ENCODE data around the gene JPH3.

JPH3 gene

DNA sequence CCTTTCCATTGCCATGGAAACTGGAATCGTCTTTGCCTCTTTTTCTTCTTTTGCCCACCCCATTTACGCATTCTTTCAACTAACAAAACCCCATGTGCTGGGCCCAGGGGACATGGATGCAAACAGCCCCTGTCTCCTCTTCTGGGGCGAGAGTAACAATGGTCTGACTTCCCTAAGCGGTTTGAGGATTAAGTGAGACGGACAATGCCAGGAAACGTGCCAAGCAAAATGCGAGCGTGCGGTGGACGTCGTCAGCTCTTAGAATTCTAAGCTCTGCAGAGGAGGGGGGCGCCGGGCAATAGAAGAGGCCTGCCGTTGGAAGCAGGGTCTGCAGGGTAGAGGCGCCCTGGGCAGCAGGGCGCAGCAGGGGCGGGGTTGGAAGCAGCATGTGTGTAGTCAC is 42.4 kb upstream of the JPH3 start:
- in situ Hi-C loops (cut with MboI; ENCODE audit: low pct_unique_long_range_greater_than_20kb, low sequenced_read_pairs, unreplicated experiment), result no loop called here
- TF ChIP-seq, protein P1, sequence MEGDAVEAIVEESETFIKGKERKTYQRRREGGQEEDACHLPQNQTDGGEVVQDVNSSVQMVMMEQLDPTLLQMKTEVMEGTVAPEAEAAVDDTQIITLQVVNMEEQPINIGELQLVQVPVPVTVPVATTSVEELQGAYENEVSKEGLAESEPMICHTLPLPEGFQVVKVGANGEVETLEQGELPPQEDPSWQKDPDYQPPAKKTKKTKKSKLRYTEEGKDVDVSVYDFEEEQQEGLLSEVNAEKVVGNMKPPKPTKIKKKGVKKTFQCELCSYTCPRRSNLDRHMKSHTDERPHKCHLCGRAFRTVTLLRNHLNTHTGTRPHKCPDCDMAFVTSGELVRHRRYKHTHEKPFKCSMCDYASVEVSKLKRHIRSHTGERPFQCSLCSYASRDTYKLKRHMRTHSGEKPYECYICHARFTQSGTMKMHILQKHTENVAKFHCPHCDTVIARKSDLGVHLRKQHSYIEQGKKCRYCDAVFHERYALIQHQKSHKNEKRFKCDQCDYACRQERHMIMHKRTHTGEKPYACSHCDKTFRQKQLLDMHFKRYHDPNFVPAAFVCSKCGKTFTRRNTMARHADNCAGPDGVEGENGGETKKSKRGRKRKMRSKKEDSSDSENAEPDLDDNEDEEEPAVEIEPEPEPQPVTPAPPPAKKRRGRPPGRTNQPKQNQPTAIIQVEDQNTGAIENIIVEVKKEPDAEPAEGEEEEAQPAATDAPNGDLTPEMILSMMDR (IDR thresholded peaks at IDR 0.05; ENCODE audit: extremely low read depth, insufficient read depth, missing control alignments), result no peak
- no peak for DNase-seq (ENCODE audit: low spot score)

DNA sequence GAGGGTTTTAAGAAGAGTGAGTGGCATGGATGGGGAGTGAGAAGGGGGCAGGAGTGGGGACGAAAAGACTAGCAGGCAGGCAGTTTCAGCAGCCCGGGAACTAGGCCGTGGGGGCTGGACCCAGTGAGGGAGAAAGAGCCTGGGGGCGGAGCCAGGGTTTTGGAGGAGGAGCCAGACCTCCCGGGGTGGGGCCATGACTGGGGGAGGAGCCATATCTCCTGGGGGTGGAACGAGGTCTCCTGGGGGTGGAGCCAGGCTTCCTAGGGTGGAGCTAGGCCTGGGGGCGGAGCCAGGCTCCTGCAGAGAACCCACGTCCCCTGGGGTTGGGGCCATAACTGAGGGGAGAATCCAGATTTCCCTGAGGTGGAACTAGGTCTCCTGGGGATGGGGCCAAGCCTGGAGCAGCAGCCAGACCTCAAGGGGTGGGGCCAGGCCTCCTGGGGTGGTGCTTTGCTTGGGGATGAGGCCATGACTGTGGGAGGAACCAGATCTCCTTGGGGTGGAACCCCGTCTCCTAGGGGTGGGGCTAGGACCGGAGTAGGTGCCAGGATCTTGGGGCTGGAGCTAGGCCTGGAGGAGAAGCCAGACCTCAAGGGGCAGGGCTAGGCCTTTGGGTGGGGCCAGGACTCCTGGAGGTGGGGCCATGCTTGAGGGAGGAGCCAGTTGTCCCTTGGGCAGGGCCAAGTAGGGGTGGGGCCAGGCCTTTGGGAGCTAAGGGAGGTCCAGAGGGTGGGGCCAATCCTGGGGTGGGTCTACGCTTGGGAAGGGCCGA is 41.7 kb upstream of the JPH3 start:
- in situ Hi-C loops (cut with MboI; ENCODE audit: low pct_unique_long_range_greater_than_20kb, low sequenced_read_pairs, unreplicated experiment), result no loop called here
- TF ChIP-seq, protein P1 (IDR thresholded peaks at IDR 0.05; ENCODE audit: extremely low read depth, insufficient read depth, missing control alignments), result no peak
- peak; percentile 48 for DNase-seq (ENCODE audit: low spot score)

DNA sequence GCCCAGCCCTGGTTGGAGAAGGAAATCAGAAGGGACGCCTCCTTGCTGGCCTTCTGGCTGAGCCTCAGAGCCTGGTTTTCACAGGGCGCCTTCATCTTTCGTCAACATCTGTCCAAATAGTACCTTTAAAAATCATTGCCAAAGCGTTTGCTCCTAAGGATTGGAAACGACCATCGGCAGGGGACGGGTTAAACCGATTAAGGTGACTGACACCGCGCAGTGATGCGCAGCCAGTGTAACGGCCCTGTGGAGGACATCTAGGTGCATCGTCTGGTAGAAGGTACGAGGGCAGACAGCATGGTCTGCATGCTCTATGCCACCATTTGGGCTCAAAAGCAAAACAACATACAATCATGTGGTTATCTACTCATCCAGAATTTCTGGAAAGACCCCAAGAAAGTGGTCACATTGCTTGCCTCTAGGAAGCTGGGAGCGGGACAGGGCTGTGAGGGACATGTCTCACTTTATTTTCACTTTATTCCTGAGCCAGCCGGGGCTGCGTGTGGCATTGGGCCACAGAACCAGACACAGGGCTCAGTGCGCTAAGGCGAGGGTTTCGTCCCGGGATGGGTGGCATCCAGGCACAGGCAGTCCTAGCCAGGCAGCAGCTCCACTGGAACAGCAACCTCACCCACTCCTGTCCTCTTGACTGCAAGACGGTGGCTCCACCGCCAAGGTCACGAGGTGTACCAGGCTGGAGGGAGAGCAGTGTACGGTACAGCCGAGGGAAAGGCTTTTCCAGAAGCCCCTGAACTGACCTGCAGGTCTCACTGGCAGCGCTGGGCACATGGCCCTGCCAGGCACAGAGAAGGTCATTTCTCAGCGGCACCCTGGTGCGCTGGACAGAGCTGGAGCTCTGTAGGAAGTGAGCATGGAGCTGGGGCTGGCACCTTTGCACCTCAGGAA is 40.9 kb upstream of the JPH3 start:
- no peak for DNase-seq (ENCODE audit: low spot score)
- in situ Hi-C loops (cut with MboI; ENCODE audit: low pct_unique_long_range_greater_than_20kb, low sequenced_read_pairs, unreplicated experiment), result no loop called here
- TF ChIP-seq, protein P1 (IDR thresholded peaks at IDR 0.05; ENCODE audit: extremely low read depth, insufficient read depth, missing control alignments), result no peak

DNA sequence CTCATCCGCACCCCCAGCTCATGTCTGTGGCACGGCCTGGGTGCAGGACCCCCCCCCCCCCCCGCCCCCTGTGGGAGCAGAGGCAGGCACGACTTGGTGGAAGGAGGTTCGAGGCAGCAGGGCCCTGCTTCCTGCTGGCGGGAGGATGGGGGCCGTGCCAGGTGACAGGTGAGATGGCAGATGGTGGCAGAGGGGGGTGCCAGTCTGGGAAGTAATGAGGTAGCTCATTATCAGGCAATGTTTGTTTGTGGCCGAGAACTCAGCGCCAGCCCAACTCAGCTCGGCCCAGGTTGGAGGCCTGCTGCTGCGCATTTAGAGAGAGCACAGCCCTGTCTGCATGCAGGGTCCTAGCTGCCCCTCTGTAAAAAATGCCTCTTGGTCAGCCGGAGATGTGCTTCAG is 40.1 kb upstream of the JPH3 start:
- in situ Hi-C loops (cut with MboI; ENCODE audit: low pct_unique_long_range_greater_than_20kb, low sequenced_read_pairs, unreplicated experiment), result no loop called here
- DNase-seq (ENCODE audit: low spot score), result no peak
- TF ChIP-seq, protein P1 (IDR thresholded peaks at IDR 0.05; ENCODE audit: extremely low read depth, insufficient read depth, missing control alignments), result no peak

DNA sequence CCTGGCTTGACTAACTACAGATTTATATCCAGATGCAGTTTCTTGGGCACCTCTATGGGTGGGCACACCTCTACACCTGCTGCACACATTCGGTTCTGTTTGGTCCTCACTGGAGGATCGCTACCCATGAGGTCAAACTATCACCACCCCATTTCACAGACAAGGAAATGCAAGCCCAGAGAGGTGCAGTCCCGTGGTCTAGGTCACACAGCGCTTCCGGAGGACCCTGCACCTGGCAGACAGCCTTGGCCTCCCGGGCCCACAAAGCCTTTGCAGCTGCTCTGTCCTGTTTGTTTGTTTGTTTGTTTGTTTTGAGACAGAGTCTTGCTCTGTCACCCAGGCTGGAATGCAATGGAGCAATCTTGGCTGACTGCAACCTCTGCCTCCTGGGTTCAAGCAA is 39.3 kb upstream of the JPH3 start:
- TF ChIP-seq, protein P1 (IDR thresholded peaks at IDR 0.05; ENCODE audit: extremely low read depth, insufficient read depth, missing control alignments), result no peak

DNA sequence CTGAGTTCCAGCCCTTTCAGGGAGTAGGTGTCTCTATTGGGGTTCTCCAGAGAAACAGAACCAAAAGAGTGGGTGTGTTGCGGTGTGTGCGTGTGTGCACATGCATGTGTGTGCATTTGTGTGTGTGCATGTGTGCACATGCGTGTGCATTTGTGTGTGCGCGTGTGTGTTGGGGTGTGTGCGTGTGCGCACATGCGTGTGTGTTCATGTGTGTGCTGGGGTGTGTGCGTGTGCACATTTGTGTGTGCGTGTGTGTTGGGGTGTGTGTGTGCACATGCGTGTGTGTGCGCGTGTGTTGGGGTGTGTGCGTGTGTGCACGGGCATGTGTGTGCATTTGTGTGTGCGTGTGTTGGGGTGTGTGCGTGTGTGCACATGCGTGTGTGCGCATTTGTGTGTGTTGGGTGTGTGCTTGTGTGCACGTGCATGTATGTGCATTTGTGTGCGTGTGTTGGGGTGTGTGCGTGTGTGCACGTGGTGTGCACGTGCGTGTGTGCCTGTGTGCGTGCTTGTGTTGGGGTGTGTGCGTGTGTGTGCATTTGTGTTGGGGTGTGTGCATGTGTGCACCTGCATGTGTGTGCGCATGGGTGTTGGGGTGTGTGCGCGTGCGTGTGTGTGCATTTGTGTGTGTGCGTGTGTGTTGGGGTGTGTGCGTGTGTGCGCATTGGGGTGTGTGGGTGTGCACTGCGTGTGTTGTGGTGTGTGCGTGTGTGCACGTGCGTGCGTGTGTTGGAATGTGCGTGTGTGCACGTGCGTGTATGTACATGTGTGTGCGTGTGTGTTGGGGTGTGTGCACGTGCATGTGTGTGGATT is 38.4 kb upstream of the JPH3 start:
- TF ChIP-seq, protein P1 (IDR thresholded peaks at IDR 0.05; ENCODE audit: extremely low read depth, insufficient read depth, missing control alignments), result no peak
- DNase-seq (ENCODE audit: low spot score), result no peak
- in situ Hi-C loops (cut with MboI; ENCODE audit: low pct_unique_long_range_greater_than_20kb, low sequenced_read_pairs, unreplicated experiment), result no loop called here

More for the DNA sequence above, 39.3 kb upstream of the JPH3 start:
- in situ Hi-C loops (cut with MboI; ENCODE audit: low pct_unique_long_range_greater_than_20kb, low sequenced_read_pairs, unreplicated experiment), result no loop called here
- DNase-seq (ENCODE audit: low spot score), result no peak
